NCI-H2107 (cell line): Measurements from ENCODE around the gene TRIM29.

Source experiments
- DNase-seq: peaks from one replicate; lab custom pipeline; 2025; lab: John Stamatoyannopoulos, UW

The TRIM29 gene

DNA sequence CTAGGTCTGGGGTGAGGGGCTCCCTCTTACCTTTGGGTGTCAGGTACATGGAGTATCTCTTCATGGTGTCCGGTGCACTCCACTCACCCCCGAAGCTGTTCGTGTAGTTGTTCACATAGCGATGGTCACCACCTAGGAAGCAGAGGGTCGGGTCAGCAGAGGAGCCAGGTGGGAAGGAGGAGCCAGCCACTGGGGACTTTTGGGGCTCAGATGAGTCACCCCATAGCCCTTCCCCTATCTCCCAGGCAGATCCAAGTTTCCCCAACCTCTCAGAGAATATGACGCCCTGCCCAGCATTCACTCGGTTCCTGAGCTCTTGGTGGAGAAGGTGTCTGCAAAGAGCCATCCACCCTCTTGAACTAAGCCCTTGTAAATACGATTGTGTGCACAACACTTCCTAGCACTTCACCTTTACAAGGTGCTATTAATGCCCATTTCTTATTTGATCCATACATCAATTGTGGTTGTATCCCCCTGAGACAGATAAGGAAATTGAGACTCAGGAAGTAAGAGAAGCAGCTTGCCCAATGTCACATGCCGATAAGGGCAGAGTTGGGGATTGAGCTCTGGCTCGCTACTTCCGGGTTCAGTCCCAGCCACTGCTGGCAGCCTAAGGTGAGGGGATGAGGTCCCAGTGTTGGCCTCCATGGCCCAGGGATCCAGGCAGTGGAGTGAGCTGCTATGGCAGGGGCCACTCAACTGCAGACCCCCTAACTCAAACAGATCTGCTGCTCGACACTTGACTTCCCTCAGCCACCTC lies 14.8 kb downstream of the TRIM29 start:
- no peak for DNase-seq

- DNase-seq: no peak
Measured at GRCh38 chr11:120121914-120122473, 15.9 kb downstream of the TRIM29 start.

GRCh38 chr11:120121336-120121735 lies 16.6 kb downstream of the TRIM29 start:
- no peak for DNase-seq

DNA sequence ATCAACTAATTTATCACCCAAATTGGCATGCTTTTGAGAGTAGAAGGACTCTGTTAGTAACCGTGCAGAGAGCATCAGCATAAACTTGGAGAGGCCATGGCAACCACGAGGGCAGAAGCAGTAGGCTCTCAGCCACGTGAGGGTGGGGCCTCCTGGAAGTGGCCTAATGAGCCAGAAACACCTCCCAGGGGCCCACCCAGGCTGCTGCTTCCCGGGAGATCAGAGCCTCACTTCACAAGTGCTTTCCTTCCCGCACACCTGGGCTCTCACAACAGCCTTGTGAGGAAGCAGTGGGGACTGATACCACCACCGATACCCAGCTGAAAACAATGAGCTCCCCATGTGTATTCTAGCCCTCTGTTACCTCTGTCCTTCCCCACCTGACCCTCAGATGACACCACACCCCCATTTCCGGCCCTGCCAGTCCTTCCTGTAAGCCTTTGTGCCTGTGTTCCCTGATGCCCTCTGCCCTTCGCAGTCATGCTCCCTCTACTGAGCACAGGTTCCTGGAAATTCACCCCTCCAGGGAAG lies 17.0 kb downstream of the TRIM29 start:
- DNase-seq: no peak

GRCh38 chr11:120119121-120119520 lies 18.8 kb downstream of the TRIM29 start:
- no peak for DNase-seq

DNA sequence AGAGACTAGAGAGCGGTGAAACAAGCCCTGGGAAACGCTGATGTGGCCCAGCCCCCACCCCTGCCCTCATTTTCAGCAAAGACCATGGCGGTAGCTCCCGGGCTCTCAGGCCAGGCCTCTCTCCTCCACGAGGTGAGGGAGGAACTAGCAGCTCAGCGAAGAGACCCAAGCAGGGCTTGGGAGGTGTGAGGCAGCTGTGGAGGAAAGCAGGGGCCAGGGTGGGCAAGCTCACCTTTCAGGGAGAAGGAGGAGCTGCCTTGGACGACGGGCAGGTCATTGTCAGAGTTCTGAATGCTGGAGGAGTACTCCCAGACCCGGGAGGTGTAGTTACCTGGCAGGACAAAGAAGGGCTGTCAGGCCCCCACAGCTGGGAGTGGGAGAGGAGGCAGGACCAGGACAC lies 19.9 kb downstream of the TRIM29 start:
- DNase-seq: no peak

- no peak for DNase-seq
Measured at GRCh38 chr11:120116966-120117365, 20.9 kb downstream of the TRIM29 start.

DNA sequence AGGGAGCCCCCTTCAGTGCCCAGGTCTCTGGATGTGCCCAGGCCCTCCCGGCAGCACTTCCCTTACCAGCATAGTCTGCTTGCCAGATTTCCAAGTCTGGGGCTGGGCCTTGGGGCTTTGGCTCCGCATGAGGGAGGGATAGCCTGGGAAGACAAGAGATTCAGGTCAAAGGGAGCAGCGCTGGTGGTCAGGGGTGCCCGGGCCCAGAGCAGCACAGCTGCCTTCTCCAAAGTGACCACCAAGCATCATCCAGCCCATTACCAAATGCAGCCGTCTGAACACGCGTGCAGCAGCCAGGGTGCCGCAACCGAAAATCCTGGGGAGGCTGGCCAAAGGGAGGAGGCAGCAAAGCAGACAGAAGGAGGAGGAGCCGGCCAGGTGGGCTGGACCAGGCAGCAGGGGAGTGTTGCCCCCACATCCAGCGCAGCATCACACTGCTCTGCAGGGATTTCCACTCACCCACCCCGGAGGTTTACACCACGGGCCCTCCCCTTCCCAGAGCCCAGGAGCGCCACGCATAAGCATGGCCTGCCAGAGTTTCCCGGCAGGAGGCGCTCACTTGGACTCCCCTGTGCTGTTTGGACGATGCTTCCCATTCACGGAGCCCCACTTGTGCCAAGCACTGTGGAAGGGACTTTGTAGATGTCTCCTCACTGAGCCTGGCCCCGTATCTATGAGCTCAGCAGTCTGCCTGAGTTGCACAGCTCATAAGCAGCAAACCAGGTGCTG lies 22.5 kb downstream of the TRIM29 start:
- no peak for DNase-seq

DNA sequence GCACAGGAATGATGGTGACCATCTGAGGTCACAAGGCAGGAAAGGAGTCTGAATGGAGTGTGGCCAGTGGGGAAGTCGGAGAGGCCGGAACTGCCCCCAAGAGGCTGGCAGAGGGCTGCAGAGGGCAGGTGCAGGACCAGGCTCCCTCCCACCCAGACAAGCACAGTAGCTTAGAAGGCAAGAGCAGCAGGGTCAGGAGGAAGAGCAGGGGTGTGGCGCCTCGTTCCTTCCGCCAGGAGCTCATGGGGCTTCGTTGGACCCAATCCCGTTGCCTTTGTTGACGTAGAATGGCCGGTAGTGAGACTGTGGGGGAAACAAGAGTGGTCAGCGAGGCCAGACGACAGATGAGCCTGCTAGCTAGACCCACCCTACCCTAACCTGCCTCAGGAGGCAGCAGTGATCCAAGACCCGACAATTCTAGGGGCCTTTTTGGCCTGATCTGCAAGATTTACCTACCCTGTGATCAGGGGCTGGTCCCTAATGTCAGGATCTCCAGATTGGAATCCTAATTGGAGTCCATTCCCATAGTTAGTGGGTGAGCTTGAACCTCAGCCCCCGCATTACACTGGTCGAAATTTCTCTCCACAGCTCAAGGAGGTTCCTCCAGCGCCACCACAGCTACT lies 25.6 kb downstream of the TRIM29 start:
- DNase-seq: no peak

GRCh38 chr11:120109531-120109930 lies 28.4 kb downstream of the TRIM29 start:
- DNase-seq: no peak

DNA sequence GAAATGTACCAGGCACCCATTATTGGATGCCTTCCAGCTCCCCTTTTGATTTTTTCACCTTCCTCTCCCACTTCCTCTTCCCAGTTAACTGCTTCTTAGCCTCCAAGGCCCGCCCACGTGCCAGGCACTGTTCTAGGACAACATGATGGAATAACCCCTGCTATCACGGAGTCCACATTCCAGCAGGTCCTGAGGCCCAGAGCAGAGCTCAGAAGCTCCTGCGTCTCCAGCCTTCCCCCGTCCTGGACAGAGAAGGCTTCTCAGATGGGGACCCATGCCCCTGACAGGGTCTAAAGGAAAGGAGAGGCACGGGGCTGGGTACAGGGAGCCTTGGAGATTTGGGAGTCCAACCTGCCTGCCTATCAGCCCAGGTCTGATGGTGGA lies 29.1 kb downstream of the TRIM29 start:
- no peak for DNase-seq

- peak; percentile 64 for DNase-seq
Measured at GRCh38 chr11:120108154-120108784, 29.6 kb downstream of the TRIM29 start.

- DNase-seq: no peak
Measured at GRCh38 chr11:120107692-120108091, 30.2 kb downstream of the TRIM29 start.

- DNase-seq: no peak
Measured at GRCh38 chr11:120106354-120107150, 31.4 kb downstream of the TRIM29 start.

DNA sequence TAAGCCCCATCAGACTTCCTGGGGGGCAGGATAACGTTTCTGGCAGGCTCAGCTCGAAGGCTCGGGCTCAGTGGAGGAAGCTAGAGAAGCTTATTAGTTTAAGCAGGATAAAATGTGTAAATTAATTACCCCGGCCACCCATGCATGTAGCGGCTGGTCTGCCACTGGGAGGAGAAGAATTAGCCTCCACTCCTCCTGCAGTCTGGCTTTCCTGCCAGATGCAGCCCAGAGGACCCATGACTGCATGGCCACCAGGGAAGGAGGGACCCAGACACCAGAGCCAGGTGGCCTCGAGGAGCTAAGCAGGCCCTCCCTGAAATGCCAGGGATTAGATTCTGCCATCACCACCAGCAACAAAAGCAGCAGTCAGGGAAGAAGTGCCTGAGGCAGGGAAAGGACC lies 32.3 kb downstream of the TRIM29 start:
- no peak for DNase-seq

DNA sequence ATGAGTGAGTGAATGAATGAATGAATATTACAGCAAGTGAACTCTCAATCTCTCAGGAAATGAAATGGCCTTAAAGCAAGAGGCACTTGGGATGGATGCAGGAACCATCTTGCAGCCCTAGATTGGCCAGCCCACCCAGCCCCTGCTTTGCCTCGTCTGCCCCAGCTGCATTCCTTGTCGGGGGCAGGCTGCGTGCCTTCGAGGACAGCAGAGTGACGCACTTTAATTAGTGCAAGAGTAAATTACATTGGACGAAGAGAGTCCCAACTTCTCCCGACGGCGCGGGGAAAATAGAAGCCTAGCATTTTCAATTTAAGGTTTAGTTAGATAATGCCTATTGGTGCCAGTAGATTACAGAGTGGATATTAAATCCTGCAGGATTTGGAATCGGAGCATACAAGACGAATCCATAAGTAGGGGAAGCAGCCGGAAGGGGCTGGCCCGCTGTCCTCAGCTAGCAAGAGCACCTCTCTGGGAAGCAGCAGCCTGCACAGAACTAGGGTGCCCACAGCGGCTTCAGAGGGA lies 33.8 kb downstream of the TRIM29 start:
- DNase-seq: no peak

GRCh38 chr11:120102864-120103122 lies 35.1 kb downstream of the TRIM29 start:
- no peak for DNase-seq

GRCh38 chr11:120102050-120102863 lies 35.7 kb downstream of the TRIM29 start:
- no peak for DNase-seq

GRCh38 chr11:120098503-120099020 lies 39.4 kb downstream of the TRIM29 start:
- no peak for DNase-seq

DNA sequence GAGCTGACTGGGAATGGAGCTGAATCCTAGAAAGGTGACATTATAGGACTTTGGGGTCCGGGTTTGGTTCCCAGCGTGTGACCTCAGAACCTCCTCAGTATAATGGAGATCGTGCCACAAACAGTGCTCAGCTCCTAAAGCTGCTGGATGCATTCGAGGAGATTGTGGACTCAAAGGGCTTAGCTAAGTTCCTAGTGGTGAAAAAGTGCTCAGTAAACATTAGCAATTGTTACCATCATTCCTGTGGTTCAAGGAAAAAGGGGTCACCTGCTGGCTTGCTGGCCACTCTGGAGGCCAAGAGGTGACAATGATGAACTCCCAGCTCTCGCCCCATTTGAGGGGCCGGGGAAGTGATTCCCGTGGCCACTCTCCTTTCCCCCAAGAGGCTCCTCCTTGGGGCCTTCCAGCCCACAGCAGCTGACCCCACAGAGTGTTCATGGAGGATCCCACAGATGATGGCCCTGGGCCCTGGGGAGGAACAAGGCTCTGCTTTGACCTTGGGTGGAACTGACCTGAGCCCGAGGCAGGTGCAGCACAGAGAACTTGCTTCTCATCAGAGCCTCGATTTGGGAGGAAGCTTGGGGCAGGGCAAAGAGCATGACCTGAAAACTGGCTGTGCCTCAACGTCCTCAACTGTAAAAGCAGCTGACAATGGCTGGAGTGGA lies 40.1 kb downstream of the TRIM29 start:
- no peak for DNase-seq
